Measurements from ENCODE around the gene RAP1GAP2. TPM values are rescaled to one million over a fixed set of nuclear protein-coding genes. Genes with fewer than 3 reads are reported as not detected.

RAP1GAP2 gene
- total RNA-seq, 2 experiments from 2014 or later: 0.31 to 0.50 TPM

- peaks cover 16% of the 10 kb centered on the region for H3K27me3 Mint-ChIP-seq
- peaks cover 9% of the 10 kb centered on the region for H3K4me1 Mint-ChIP-seq (ENCODE audit: low read depth)
- H3K4me3 Mint-ChIP-seq: no peak overlapping the region
- ChIA-PET CTCF (interaction anchor here (0.8 to 3.9 kb wide), 11 partner anchors 8 to 216 kb away, joined by 3 to 28 read pairs (median 3); no protein-coding TSS in a partner anchor), POLR2A (no interaction called here)
- H3K36me3 Mint-ChIP-seq (ENCODE audit: low read depth): no peaks in the 10 kb centered on the region
- peak; percentile 93 for ATAC-seq
- DNase-seq: peak; percentile 84
- TF ChIP-seq CTCF (IDR thresholded peaks at IDR 0.05): peak; percentile 96
- intact Hi-C loops (cut with micrococcal nuclease): loop anchor here (5.0 kb wide), 1 partner anchor 184 kb away; no protein-coding TSS in a partner anchor
- no peaks in the 10 kb centered on the region for H3K9me3 Mint-ChIP-seq
- no peak overlapping the region for H3K27ac Mint-ChIP-seq
Measured at GRCh38 chr17:2828397-2829038, 32.3 kb downstream of the RAP1GAP2 start.

GRCh38 chr17:2830678-2831077 is 34.4 kb downstream of the RAP1GAP2 start:
- intact Hi-C loops (cut with micrococcal nuclease): loop anchor here (10.0 kb wide), 1 partner anchor 46 kb away; no protein-coding TSS in a partner anchor
- H3K9me3 Mint-ChIP-seq: no peaks in the 10 kb centered on the region
- DNase-seq: no peak
- ChIA-PET POLR2A (no interaction called here), CTCF (interaction anchor here (2.3 kb wide), 1 partner anchor 19 kb away, joined by 8 read pairs; no protein-coding TSS in a partner anchor)
- H3K27ac Mint-ChIP-seq: no peak overlapping the region
- no peak for TF ChIP-seq CTCF (IDR thresholded peaks at IDR 0.05)
- H3K36me3 Mint-ChIP-seq (ENCODE audit: low read depth): no peaks in the 10 kb centered on the region
- peaks cover 6% of the 10 kb centered on the region for H3K4me1 Mint-ChIP-seq (ENCODE audit: low read depth)
- ATAC-seq: no peak
- H3K27me3 Mint-ChIP-seq: peaks cover 8% of the 10 kb centered on the region
- H3K4me3 Mint-ChIP-seq: no peak overlapping the region

- POLR2A ChIA-PET: no interaction called here
- intact Hi-C loops (cut with micrococcal nuclease): loop anchor here (10.0 kb wide), 1 partner anchor 51 kb away; no protein-coding TSS in a partner anchor
Measured at GRCh38 chr17:2835780-2836179, 39.5 kb downstream of the RAP1GAP2 start.

GRCh38 chr17:2837147-2837561 is 40.9 kb downstream of the RAP1GAP2 start:
- Mint-ChIP-seq H3K36me3 (ENCODE audit: low read depth) (no peaks in the 10 kb centered on the region), H3K4me3 (no peak overlapping the region), H3K27ac (no peak overlapping the region), H3K27me3 (peaks cover 2% of the 10 kb centered on the region), H3K9me3 (no peaks in the 10 kb centered on the region), H3K4me1 (ENCODE audit: low read depth) (peaks cover 7% of the 10 kb centered on the region)
- TF ChIP-seq CTCF (IDR thresholded peaks at IDR 0.05): peak; percentile 47
- intact Hi-C loops (cut with micrococcal nuclease): loop anchor here (10.0 kb wide), 1 partner anchor 52 kb away; no protein-coding TSS in a partner anchor
- POLR2A ChIA-PET: no interaction called here
- CTCF ChIA-PET: interaction anchor here (0.8 to 6.4 kb wide), 11 partner anchors 8 to 421 kb away, joined by 3 to 52 read pairs (median 5); no protein-coding TSS in a partner anchor
- DNase-seq (peak; percentile 72), ATAC-seq (peak; percentile 99)

More at GRCh38 chr17:2835780-2836179, 39.5 kb downstream of the RAP1GAP2 start:
- H3K9me3 Mint-ChIP-seq: no peaks in the 10 kb centered on the region
- H3K4me1 Mint-ChIP-seq (ENCODE audit: low read depth): peaks cover 7% of the 10 kb centered on the region
- DNase-seq (no peak), ATAC-seq (no peak)
- no peaks in the 10 kb centered on the region for H3K36me3 Mint-ChIP-seq (ENCODE audit: low read depth)
- peaks cover 2% of the 10 kb centered on the region for H3K27me3 Mint-ChIP-seq
- H3K4me3 Mint-ChIP-seq: no peak overlapping the region
- CTCF ChIA-PET: interaction anchor here (1.2 to 6.4 kb wide), 7 partner anchors 12 to 453 kb away, joined by 3 to 52 read pairs (median 5); no protein-coding TSS in a partner anchor
- no peak overlapping the region for H3K27ac Mint-ChIP-seq
- no peak for TF ChIP-seq CTCF (IDR thresholded peaks at IDR 0.05)

- Mint-ChIP-seq H3K27me3 (peaks cover 2% of the 10 kb centered on the region), H3K4me1 (ENCODE audit: low read depth) (peaks cover 6% of the 10 kb centered on the region), H3K9me3 (no peaks in the 10 kb centered on the region), H3K36me3 (ENCODE audit: low read depth) (no peaks in the 10 kb centered on the region), H3K4me3 (no peak overlapping the region), H3K27ac (no peak overlapping the region)
- DNase-seq: no peak
- CTCF ChIA-PET: no interaction called here
- POLR2A ChIA-PET: no interaction called here
- intact Hi-C loops (cut with micrococcal nuclease): no loop called here
- TF ChIP-seq CTCF (IDR thresholded peaks at IDR 0.05): no peak
- ATAC-seq: no peak
Measured at GRCh38 chr17:2841606-2842005, 45.4 kb downstream of the RAP1GAP2 start.

Measured in activated CD8-positive, alpha-beta T cell treated with anti-CD3 and anti-CD28 coated beads for 36 hours (primary cell).